Measurements from ENCODE around the gene LDB3. TPM values are rescaled to one million over a fixed set of nuclear protein-coding genes. Genes with fewer than 3 reads are reported as not detected.

LDB3 gene
- total RNA-seq, 1 donor from 2014 or later: 0.10 TPM

DNA sequence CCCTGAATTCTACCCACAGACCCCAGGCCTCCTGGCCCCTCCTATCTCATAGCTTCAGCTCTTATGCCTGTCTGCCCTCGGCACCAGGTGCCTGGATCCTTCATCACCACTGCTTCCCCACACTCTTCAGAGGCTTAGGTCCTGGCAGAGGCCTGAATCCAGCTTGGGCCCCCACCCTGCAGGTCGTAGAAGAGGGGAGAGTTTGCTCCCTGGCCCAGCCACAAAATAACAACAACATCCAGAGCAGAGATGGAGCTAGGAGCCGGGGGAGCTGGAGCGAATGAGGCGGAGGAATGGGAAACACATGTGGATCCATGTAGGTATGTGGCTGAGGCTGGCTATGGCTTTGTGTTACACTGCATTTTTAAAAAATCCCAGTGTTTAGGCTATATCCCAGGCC, 21.8 kb upstream of the LDB3 start:
- H3K27me3 Mint-ChIP-seq (ENCODE audit: insufficient read depth): peaks cover 10% of the 10 kb centered on the region
- H3K4me1 Mint-ChIP-seq (ENCODE audit: low read depth): peaks cover 11% of the 10 kb centered on the region
- H3K9me3 Mint-ChIP-seq: peaks cover 6% of the 10 kb centered on the region
- no peak overlapping the region for H3K27ac Mint-ChIP-seq
- H3K4me3 Mint-ChIP-seq: no peak overlapping the region
- intact Hi-C loops (cut with micrococcal nuclease): no loop called here
- DNase-seq (ENCODE audit: low spot score): no peak
- H3K36me3 Mint-ChIP-seq (ENCODE audit: low read depth): peaks cover 2% of the 10 kb centered on the region

DNA sequence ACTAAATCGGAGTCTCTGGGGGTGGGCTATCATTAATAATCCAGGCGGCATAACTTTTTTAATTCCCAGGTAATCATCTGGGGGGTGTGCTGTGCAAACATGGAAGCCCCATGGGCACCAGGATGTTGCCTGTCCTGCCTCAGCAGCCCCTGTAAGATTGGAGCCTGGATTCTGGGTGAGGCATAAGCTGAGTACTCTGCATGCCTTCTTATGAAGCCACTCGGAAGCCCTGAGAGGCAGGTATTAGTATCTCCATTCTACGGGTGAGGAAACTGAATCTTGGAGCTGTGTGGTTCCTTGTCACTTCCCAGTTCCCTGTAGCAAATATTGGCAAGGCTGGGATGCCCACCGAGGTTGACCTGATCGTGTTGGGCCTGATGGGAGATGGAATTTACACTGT, 21.4 kb upstream of the LDB3 start:
- no peaks in the 10 kb centered on the region for H3K36me3 Mint-ChIP-seq (ENCODE audit: low read depth)
- peaks cover 2% of the 10 kb centered on the region for H3K9me3 Mint-ChIP-seq
- no peak for DNase-seq (ENCODE audit: low spot score)
- no peak overlapping the region for H3K27ac Mint-ChIP-seq
- peaks cover 11% of the 10 kb centered on the region for H3K4me1 Mint-ChIP-seq (ENCODE audit: low read depth)
- H3K27me3 Mint-ChIP-seq (ENCODE audit: insufficient read depth): peaks cover 6% of the 10 kb centered on the region
- no peak overlapping the region for H3K4me3 Mint-ChIP-seq
- intact Hi-C loops (cut with micrococcal nuclease): no loop called here

DNA sequence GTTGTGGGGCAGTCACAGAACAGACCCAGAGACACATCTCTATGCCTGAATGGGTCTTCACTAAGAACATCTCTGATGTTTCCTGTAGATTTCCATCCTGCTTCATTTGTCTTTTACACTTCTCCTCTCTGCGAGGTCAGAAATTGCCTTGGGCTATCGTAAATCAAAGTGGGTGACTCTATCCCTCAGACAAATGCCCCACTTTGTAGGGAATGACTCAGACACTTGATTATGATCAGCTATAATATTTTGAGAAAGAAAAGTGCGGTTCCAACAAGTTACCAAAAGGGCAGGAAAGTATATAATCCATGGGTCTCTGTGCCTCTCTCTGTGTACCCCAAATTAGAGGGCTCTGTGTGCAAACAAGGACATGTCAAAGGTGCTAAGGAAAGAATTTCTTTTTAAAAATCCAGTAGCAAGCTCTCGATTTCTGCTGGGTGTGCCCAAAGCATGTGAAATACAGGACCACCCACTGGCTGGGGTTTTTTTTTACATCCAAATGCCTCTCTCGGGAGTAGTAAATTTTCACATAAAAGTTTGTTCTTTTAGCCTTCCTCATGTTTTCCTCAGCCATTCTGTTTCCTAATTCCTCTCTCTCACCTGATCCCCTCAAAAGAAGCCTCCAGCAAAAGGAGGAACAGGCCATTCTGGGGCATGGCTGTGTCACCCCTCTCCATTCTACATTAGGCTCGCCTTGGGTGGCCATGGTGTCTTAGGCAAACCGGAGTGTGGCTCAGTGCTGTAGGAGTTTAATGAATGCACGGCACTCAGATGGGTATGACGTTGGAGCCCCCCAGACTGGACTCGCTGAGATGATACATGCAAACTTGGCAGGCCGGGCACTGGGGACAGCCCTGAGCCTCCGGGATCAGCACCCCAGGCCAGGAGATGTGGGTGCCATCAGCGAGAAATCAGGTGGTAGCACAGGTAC, 20.3 kb upstream of the LDB3 start:
- Mint-ChIP-seq H3K27ac (no peak overlapping the region), H3K4me3 (no peak overlapping the region), H3K9me3 (no peaks in the 10 kb centered on the region), H3K27me3 (ENCODE audit: insufficient read depth) (no peaks in the 10 kb centered on the region), H3K36me3 (ENCODE audit: low read depth) (no peaks in the 10 kb centered on the region), H3K4me1 (ENCODE audit: low read depth) (peaks cover 11% of the 10 kb centered on the region)
- DNase-seq (ENCODE audit: low spot score): no peak
- intact Hi-C loops (cut with micrococcal nuclease): no loop called here

DNA sequence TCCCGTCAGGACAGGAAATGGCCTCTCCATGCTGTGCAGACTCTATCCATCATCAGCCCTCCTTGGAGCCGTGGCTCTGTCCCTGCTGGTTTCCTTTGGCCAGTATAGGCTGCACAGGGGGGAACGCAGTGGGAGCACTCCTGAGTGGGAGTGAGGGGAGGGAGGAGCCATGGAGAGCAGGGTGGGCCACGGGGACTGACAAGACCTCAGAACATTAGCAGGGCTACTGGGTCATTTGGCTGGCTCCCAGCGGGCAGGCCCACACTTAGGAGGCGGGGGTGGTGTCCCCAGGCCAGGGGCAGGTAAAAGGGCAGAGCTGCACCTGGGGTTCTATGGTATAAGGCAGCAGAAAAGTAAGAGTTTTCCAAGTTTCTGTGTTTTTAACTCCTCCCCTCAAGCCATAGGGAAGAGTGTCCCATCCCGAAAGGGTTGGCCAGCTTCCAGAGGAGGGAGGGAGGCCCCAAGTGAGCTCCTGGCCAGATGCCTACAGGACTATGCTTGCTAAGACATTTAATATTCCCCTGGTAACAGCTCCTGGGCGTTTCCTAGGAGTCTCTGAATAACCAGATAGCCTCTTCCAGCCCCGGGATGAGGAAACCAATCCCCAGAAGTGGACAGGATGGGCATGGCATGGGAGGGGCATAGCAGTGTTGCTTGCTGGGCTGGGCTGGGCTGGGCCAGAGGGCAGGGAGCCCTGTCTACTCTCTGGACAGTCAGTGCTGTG, 19.4 kb upstream of the LDB3 start:
- Mint-ChIP-seq H3K4me1 (ENCODE audit: low read depth) (peaks cover 3% of the 10 kb centered on the region), H3K27ac (no peak overlapping the region), H3K36me3 (ENCODE audit: low read depth) (no peaks in the 10 kb centered on the region), H3K4me3 (no peak overlapping the region), H3K9me3 (no peaks in the 10 kb centered on the region), H3K27me3 (ENCODE audit: insufficient read depth) (no peaks in the 10 kb centered on the region)
- intact Hi-C loops (cut with micrococcal nuclease): no loop called here
- DNase-seq (ENCODE audit: low spot score): no peak

DNA sequence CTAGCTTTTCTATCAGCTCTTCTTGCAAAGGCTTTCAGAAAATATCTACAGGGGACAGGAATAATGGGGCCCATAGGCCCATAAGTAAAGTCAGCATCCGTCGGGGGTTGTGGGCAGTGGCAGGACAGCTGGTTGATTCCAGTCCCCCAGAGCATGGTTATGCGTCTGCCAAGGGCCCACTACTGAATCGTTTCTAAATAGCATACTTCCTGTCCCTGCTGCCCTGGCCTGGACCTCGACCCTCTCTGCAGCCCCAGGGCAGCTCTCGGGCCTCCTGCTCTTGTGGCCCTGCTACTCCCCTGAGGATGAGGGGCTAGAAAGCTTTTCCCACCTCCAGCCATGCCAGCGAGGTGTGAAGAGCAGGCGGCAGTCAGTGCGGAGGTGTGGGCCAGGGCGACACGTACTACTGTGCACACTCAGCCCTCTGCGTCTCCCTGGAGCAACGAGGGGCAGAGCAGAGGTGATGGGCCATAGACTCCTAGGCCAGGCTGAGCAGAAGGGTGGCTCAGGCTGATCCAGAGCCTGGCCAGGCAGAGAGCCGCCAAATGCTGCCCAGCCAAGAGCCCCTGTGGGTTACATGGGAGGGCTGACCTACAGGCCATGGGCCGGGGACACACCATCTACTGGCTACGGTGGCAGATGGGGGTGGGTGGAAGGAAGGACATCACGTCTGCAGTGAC, 18.7 kb upstream of the LDB3 start:
- Mint-ChIP-seq H3K4me1 (ENCODE audit: low read depth) (no peaks in the 10 kb centered on the region), H3K36me3 (ENCODE audit: low read depth) (no peaks in the 10 kb centered on the region), H3K4me3 (no peak overlapping the region), H3K9me3 (no peaks in the 10 kb centered on the region), H3K27ac (no peak overlapping the region), H3K27me3 (ENCODE audit: insufficient read depth) (no peaks in the 10 kb centered on the region)
- DNase-seq (ENCODE audit: low spot score): no peak
- intact Hi-C loops (cut with micrococcal nuclease): no loop called here

DNA sequence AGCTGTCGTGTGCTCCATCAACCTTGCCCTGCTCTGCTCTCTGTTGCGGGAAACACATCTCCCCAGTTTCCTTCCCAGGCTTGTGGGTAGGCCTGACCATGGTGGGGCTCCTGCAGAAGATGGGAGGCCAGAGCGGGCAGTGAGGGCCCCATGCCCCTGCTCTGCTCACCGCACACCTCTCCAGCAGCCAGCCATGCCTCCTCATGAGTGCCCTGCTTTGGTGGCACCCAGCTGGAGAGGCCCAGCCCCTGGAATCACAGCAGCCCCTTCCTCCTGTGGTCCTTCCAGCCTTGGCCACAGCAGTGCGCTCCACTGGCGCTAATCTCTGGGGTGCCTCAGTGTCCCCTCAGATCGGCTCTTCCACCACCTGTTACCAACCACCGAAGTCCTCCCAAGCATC, 18.2 kb upstream of the LDB3 start:
- Mint-ChIP-seq H3K27me3 (ENCODE audit: insufficient read depth) (no peaks in the 10 kb centered on the region), H3K9me3 (no peaks in the 10 kb centered on the region), H3K4me1 (ENCODE audit: low read depth) (no peaks in the 10 kb centered on the region), H3K4me3 (no peak overlapping the region), H3K27ac (no peak overlapping the region), H3K36me3 (ENCODE audit: low read depth) (no peaks in the 10 kb centered on the region)
- intact Hi-C loops (cut with micrococcal nuclease): no loop called here
- no peak for DNase-seq (ENCODE audit: low spot score)

DNA sequence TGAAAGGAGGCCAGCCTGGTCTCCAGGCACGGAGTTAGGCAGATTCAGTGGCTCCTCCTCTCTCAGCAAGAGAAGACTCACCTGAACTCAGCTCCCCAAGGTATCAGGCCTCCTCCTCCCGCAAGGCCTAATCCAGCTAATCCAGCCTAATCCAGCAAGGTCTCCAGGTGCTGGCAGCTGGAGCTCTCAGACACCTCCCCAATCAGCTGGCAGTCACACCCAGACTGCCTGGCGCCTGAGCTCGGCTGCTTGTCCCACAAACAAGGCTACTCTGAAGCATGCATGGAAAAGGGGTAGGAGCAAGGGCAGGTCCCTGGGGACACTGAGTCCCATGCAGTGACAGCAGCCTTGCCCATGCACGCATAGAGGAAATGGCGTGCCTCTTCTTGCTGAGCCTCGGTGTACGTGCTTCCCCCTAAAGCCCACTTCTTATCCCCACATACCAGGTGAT, 17.3 kb upstream of the LDB3 start:
- H3K27me3 Mint-ChIP-seq (ENCODE audit: insufficient read depth): no peaks in the 10 kb centered on the region
- no peak for DNase-seq (ENCODE audit: low spot score)

DNA sequence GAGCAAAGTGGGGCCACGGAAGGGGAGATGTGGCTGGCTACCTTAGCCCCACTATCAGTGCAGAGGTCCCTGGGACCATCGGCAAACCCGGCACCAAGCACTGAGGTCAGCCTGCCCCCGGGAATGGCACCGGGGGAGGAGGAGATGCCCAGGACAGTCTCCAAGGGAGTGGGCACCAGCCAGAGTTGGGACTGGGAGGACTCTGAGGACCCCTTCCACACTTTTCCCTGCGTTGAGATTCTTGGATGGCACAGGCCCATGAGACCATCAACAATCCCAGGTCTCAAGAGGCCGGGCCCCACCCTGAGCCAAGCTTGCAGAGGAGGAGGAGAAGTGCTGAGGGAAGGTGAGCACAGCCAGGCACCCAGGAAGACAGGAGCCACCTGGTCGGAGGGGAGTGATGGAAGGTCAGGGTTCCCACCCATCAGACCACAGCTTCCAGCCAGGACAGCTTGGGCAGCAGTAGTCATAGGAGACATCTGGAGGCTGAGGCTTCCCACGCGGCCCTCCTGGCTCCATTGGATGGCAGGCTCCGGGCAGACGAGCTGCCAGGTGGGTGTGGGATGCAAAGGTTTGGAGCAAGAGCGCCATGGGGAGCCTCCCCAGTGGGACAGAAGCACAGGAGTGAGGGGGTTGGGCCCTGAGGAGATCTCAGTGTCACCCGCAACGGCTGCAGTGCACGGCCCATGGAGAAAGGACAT, 16.5 kb upstream of the LDB3 start:
- H3K9me3 Mint-ChIP-seq: no peaks in the 10 kb centered on the region
- no peak overlapping the region for H3K4me3 Mint-ChIP-seq
- no peaks in the 10 kb centered on the region for H3K27me3 Mint-ChIP-seq (ENCODE audit: insufficient read depth)
- no peak overlapping the region for H3K27ac Mint-ChIP-seq
- intact Hi-C loops (cut with micrococcal nuclease): no loop called here
- H3K4me1 Mint-ChIP-seq (ENCODE audit: low read depth): no peaks in the 10 kb centered on the region
- H3K36me3 Mint-ChIP-seq (ENCODE audit: low read depth): no peaks in the 10 kb centered on the region
- no peak for DNase-seq (ENCODE audit: low spot score)

More for the DNA sequence above, 17.3 kb upstream of the LDB3 start:
- intact Hi-C loops (cut with micrococcal nuclease): no loop called here
- Mint-ChIP-seq H3K4me1 (ENCODE audit: low read depth) (no peaks in the 10 kb centered on the region), H3K27ac (no peak overlapping the region), H3K4me3 (no peak overlapping the region), H3K36me3 (ENCODE audit: low read depth) (no peaks in the 10 kb centered on the region), H3K9me3 (no peaks in the 10 kb centered on the region)

DNA sequence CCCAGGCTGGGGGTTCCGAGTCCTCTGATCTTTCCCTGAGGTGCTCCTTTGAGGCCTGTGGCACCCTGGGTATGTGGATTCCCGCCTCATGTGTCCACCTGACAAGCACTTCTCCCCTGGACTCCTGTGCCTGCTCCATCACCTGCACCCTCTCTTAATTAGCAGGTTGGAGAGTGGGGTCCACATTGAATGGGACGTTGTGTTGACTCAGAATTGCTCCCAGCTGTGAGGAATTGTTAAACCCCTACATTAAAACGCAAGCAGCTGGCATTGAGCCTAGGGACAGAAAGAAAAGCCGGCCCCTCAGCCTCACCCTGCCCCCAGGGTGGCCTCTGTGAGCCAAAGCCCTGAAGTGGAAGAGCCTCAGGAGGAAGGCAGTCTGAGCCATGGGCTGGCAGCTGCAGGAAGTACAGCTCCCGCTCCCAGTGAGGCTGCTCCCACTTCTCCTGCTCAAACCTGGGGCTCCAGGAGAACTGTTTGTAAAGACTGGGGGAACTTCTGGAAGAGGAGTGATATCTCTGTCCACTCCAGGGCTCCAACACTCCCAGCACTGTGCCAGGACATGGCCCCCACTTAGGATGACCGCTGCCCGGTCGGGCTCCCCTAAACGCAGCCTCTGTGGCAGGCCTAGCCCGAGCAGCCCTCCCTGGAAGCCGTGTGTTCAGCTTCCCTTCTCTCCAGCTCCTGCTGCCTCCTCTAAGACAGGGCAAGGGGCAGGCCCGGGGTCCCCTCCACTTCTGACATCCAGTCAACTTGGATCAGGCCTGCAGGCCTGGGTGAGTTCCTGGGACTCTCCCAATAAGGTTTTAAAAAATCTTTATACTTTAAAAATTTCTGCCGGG, 15.7 kb upstream of the LDB3 start:
- DNase-seq (ENCODE audit: low spot score): no peak

DNA sequence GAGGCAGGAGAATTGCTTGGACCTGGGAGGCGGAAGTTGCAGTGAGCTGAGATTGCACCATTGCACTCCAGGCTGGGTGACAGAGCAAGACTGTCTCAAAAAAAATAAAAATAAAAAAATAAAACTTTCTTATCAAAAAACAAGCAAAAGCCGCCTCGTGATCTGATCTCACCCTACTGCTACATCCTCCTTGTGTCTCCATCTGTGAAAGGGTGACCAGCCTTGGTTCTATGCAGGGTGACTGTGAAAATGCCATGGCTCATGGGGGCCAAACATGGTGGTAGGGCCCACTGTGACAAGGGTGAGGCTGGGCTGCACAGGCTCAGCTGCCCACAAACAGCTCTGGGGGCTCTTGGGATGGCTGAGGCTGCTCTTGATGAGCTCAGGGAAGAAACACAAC, 14.9 kb upstream of the LDB3 start:
- H3K27ac Mint-ChIP-seq: no peak overlapping the region
- DNase-seq (ENCODE audit: low spot score): no peak
- H3K4me1 Mint-ChIP-seq (ENCODE audit: low read depth): no peaks in the 10 kb centered on the region
- intact Hi-C loops (cut with micrococcal nuclease): no loop called here
- no peaks in the 10 kb centered on the region for H3K27me3 Mint-ChIP-seq (ENCODE audit: insufficient read depth)
- no peaks in the 10 kb centered on the region for H3K9me3 Mint-ChIP-seq
- no peaks in the 10 kb centered on the region for H3K36me3 Mint-ChIP-seq (ENCODE audit: low read depth)
- no peak overlapping the region for H3K4me3 Mint-ChIP-seq

More for the DNA sequence above, 15.7 kb upstream of the LDB3 start:
- H3K27me3 Mint-ChIP-seq (ENCODE audit: insufficient read depth): no peaks in the 10 kb centered on the region
- H3K4me1 Mint-ChIP-seq (ENCODE audit: low read depth): no peaks in the 10 kb centered on the region
- intact Hi-C loops (cut with micrococcal nuclease): no loop called here
- no peaks in the 10 kb centered on the region for H3K36me3 Mint-ChIP-seq (ENCODE audit: low read depth)
- H3K9me3 Mint-ChIP-seq: no peaks in the 10 kb centered on the region
- no peak overlapping the region for H3K27ac Mint-ChIP-seq
- H3K4me3 Mint-ChIP-seq: no peak overlapping the region

DNA sequence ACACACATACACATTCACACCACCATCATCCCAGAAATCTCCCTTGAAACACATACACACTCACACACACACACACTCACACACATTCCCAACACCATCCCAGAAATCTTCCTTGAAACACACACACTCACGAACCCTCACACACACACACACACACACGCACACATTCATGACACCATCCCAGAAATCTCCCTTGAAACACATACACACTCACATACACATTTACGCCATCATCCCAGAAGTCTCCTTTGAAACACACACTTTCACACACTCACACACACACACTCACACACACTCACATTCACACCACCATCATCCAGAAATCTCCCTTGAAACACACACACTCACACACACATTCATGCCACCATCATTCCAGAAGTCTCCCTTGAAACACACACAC, 14.3 kb upstream of the LDB3 start:
- intact Hi-C loops (cut with micrococcal nuclease): no loop called here
- H3K36me3 Mint-ChIP-seq (ENCODE audit: low read depth): no peaks in the 10 kb centered on the region
- no peak overlapping the region for H3K27ac Mint-ChIP-seq
- no peaks in the 10 kb centered on the region for H3K4me1 Mint-ChIP-seq (ENCODE audit: low read depth)
- H3K9me3 Mint-ChIP-seq: no peaks in the 10 kb centered on the region
- no peak for DNase-seq (ENCODE audit: low spot score)
- H3K4me3 Mint-ChIP-seq: no peak overlapping the region
- H3K27me3 Mint-ChIP-seq (ENCODE audit: insufficient read depth): no peaks in the 10 kb centered on the region
